Epithelial cell of proximal tubule (primary cell): ENCODE measurements around the gene SNAP47. TPM values are rescaled to one million over a fixed set of nuclear protein-coding genes. Genes with fewer than 3 reads are reported as not detected.
"Not testable (repeated sequence)": the region's sequence is repeated elsewhere in the genome, so short reads cannot be mapped to it uniquely, and the experiment has no call there.

Source experiments
- DNase-seq: peaks from one replicate; pipeline ENCODE4 v3.0.0-alpha.2; 2011; ENCODE audit warnings: low read depth
- H3K4me3 ChIP-seq: 2 replicates; pipeline ENCODE4 v1.5.1; 2011; ENCODE audit warnings: low read depth, mild to moderate bottlenecking, low read length
- CTCF ChIP-seq: conservative IDR thresholded peaks from 2 replicates; pipeline ENCODE4 v1.5.1; 2012; ENCODE audit warnings: low read depth, mild to moderate bottlenecking, low read length
- total RNA-seq: library from RNA; depleted of rRNA; stranded (reverse); fragments of >200 nt; gene quantifications from 2 replicates; pipeline ENCODE4 v1.2.3, GENCODE V29; 2015

SNAP47 gene
- total RNA-seq: 36.3 and 40.7 TPM in 2 replicates

GRCh38 chr1:227734856-227735538, at the start of gene SNAP47, which contains the start of gene JMJD4:
SNAP47 (plus strand) TSS chr1:227735435; CDS start chr1:227747737, 12,302 bp downstream.
JMJD4 (minus strand) TSS chr1:227735302; CDS start chr1:227735273, 29 bp downstream.
- DNase-seq: peak; percentile 39
- TF ChIP-seq CTCF: no peak

GRCh38 chr1:227685807-227686206, 49.4 kb upstream of the SNAP47 start:
- no peak for DNase-seq
- no peak for TF ChIP-seq CTCF
- no peak overlapping the region for H3K4me3 ChIP-seq

More at GRCh38 chr1:227734856-227735538, at the start of gene SNAP47, which contains the start of gene JMJD4:
- peak within 1 kb of the TSS; percentile 94 for H3K4me3 ChIP-seq

- DNase-seq: no peak
- no peak for TF ChIP-seq CTCF
These were observed 37.8 kb upstream of the SNAP47 start for GRCh38 chr1:227697321-227697864.

GRCh38 chr1:227701631-227702030, 33.6 kb upstream of the SNAP47 start:
- DNase-seq, H3K4me3 ChIP-seq: not testable (repeated sequence)

More at GRCh38 chr1:227697321-227697864, 37.8 kb upstream of the SNAP47 start:
- no peak overlapping the region for H3K4me3 ChIP-seq

- no peak overlapping the region for H3K4me3 ChIP-seq
- DNase-seq: no peak
- TF ChIP-seq CTCF: no peak
These were observed 27.4 kb upstream of the SNAP47 start for GRCh38 chr1:227707846-227708245.

GRCh38 chr1:227709451-227709850, 25.8 kb upstream of the SNAP47 start:
- no peak for DNase-seq
- no peak for TF ChIP-seq CTCF
- H3K4me3 ChIP-seq: no peak overlapping the region

GRCh38 chr1:227710474-227710873, 24.8 kb upstream of the SNAP47 start:
- not testable (repeated sequence) for H3K4me3 ChIP-seq, DNase-seq

GRCh38 chr1:227712648-227713047, 22.6 kb upstream of the SNAP47 start:
- DNase-seq: no peak
- no peak for TF ChIP-seq CTCF
- H3K4me3 ChIP-seq: no peak overlapping the region
